DMS79 treated with DMSO at 0.1 percent for 48 hours (cell line): ENCODE results near the gene SLC44A3.
A peak's percentile ranks its signal among the peaks of the same experiment; 100 is the strongest.
"Not testable (repeated sequence)": the region's sequence is repeated elsewhere in the genome, so short reads cannot be mapped to it uniquely, and the experiment has no call there.

Experiments
- DNase-seq: peaks from one replicate; lab custom pipeline; 2025; lab: John Stamatoyannopoulos, UW

Gene SLC44A3

DNA sequence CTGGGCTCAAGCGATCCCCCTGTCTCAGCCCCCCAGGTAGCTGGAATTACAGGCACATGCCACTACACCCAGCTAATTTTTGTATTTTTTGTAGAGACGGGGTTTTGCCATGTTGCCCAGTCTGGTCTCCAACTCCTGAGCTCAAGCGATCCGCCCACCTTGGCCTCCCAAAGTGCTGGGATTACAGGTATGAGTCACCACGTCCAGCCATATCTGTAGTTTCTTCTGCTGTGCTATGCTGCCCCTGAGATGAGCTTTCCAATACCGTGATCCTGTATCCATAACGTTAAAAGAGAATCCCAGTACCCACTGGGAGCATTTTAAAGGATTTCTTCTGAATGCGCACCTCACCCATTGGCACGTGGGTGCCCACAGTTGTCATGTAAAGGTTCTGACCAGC is 20.2 kb downstream of the SLC44A3 start:
- DNase-seq = not testable (repeated sequence)

- no peak for DNase-seq
Measured at GRCh38 chr1:94840808-94841207, 20.7 kb downstream of the SLC44A3 start.

- no peak for DNase-seq
Measured at GRCh38 chr1:94843430-94843829, 23.3 kb downstream of the SLC44A3 start.

DNA sequence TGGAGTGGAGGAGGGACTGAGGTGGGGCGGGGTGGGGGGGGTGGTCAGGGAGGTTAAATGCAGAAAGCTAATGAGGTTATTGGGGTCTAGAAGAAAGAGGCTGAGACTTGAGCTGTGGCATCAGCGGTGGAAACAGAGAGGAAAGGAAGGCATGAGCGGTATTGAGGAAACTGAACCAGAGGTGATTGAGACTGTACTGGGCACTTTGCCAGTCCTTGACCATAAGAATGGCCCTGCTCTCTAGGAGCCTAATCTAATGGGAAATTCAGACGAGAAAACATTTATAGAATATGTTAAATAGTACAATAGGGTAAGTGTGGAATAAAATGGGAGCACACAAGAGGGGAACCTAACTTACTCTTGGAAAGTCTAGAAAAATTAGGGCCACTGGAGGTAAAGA is 23.7 kb downstream of the SLC44A3 start:
- no peak for DNase-seq

DNA sequence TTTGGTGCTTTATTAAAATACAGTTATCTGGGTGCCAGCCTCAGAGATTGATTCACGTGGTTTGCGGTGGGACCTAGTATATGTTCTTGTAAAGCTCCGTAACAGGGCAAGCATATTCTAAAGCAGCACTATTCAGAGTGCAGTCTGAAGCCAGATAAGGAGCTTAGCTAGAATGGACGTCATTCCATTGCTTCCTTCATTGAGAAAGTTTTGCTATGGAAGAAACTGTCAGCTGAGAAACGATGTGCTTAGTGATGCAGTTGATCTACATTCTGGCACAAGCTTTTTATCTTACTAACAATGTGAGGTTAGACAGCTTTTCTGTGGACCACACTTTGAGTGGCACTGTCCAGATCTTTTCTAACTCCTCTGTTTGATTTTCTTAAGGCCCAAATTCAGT is 26.2 kb downstream of the SLC44A3 start:
- DNase-seq = no peak

- DNase-seq = no peak
Measured at GRCh38 chr1:94851571-94851970, 31.4 kb downstream of the SLC44A3 start.

GRCh38 chr1:94852788-94853187 is 32.6 kb downstream of the SLC44A3 start:
- no peak for DNase-seq

DNA sequence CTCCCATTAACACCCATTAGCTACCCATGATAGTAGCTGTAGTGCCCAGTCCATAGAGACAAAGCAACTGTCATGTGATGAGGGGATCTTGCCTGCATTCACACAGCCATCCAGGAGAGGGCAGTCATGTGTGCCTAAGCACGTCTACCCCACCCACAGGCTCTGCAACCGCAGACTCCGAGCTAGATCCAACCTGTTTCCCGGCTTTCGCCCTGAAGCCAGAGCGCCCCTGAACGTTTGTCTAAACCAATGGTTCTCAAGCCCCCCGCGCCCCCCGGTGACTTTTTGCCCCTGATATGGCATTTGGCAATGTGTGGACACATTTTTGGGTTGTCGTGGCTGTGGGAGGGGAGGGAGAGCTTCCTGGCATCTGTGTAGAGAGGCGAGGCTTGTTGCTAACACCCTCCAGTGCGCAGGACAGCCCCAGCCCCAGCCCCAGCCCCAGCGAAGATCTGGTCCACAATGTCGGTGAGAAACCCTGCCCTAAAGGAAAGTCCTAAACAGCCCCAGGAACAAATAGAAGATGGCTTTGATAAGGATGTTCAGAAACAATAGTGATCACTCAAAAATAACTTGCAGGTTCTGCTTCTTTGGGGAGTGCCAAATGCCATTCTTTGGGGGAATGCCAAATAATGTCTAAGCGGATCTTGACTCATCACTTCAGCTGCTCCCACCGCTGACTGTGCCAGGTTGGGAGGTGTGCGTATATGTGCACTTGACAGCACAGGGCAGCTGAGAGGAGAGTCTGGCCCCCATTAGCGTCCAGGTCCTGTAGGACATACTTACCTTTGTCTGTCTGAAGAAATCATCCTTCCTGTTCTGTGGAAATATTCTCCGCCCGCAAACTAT is 34.5 kb downstream of the SLC44A3 start:
- DNase-seq = peak; percentile 92

GRCh38 chr1:94855307-94855700 is 35.1 kb downstream of the SLC44A3 start:
- peak; percentile 82 for DNase-seq

DNA sequence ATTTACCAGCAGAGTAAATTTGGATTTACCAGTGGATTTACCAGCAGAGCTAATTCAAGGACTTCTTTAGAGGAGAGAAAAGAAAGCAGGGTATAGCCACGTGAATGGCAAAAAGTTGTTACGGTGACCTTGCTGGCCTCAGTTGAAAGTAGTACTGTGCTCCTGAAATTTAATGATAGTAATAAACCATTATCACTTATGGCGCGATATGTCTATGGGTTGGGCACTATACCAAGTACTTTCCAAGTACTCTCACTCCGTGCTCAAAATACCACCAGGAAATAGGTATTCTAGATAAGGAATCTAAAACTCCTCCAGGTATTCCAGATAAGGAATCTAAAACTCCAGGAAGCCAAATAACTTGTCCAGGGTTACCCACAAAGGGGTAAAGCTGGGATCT is 35.8 kb downstream of the SLC44A3 start:
- no peak for DNase-seq

- no peak for DNase-seq
Measured at GRCh38 chr1:94856868-94857267, 36.7 kb downstream of the SLC44A3 start.

DNA sequence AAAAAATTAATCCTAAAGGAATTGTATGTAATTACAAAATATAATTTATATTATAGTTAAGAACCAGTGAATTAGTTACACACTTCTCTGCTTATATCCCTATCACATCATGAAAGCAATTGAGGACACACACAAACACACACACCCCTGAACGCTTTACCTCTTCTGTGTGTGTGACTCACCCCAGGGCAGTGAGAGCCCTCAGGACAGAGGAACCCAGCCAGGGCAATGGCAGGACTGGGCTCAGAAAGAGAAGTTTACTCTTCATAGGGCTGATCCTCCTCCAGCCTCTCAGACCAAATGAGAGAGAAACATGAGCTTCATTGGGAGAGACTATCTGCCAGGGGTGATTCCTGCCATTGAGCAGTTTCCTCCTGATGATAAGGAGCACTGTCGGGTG is 38.1 kb downstream of the SLC44A3 start:
- no peak for DNase-seq

GRCh38 chr1:94859174-94859573 is 39.0 kb downstream of the SLC44A3 start:
- no peak for DNase-seq

DNA sequence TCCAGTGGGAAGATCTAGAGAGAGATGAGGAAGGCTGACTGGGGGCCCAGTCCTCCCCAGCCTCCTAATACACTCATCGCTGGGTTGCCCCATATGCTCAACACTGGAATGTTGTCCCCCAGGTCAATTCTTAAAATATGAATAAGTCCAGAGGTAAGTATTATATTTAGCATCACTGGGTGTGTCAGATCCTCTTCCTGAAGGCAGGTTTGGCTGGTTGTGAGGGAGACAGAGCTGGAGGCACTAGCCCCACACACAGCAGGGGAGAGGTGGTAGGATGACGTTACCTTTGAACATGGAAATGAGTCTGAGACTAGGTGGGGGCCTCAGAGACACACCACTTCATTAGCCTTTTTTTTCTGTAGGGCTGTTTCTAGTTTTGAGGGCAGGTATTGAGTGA is 42.6 kb downstream of the SLC44A3 start:
- no peak for DNase-seq

- peak; percentile 22 for DNase-seq
Measured at GRCh38 chr1:94863297-94863911, 43.2 kb downstream of the SLC44A3 start.

DNA sequence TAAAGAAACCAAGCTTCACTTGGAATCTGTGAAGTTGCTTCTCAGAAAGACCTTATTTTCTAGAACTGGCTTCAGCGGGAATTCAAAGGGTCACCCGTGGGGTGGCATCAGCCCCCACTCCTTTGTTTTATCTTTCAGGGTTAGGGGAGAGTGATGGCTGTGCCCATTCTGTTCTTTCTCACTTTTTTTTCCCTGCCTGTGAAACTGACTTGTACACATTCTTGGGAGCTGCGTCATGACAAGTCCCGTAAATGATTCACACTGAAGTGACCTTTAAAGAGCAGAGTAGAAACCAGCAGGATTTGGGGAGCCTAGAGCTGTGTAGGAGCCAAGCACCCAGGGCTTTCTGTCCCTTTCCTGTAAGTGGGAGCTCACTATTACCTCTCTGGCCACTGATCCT is 43.8 kb downstream of the SLC44A3 start:
- no peak for DNase-seq

DNA sequence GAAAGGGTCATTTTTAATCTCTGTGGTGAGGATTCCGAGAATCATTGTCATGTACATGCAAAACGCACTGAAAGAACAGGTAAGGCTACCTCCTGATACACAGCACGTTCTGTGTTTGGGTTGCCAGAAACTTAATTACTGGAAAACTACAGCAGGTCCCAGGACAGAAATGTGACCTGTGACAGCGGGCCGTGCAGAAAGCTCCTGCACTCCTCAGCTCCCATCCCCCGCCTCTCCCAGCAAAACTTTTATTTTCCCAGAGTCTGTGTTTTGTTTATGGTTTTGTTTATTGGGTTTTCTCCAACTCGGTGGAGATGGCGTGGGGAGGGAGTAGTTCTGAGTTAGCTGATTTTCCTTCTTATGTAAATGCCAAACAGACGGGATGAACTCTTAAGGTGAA is 44.7 kb downstream of the SLC44A3 start:
- no peak for DNase-seq

DNA sequence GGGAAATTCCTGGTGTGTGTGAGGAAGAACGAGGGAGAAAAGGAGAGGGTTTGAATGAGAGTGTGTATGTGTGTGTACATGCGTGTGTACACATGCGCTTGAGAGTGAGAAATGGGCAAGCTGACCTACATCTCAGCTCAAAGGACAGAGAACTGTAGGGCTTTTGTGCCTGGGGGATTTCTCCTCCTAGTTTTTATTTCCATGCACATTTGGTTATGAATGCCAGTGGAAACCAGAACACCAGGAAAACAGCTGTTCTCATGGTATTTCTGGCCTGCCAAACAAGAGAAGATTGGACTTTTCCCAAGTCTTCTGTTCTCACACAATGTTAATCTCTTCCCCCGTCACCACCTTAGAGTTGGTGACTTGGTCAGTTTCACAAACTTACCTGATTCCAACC is 45.2 kb downstream of the SLC44A3 start:
- DNase-seq = no peak

DNA sequence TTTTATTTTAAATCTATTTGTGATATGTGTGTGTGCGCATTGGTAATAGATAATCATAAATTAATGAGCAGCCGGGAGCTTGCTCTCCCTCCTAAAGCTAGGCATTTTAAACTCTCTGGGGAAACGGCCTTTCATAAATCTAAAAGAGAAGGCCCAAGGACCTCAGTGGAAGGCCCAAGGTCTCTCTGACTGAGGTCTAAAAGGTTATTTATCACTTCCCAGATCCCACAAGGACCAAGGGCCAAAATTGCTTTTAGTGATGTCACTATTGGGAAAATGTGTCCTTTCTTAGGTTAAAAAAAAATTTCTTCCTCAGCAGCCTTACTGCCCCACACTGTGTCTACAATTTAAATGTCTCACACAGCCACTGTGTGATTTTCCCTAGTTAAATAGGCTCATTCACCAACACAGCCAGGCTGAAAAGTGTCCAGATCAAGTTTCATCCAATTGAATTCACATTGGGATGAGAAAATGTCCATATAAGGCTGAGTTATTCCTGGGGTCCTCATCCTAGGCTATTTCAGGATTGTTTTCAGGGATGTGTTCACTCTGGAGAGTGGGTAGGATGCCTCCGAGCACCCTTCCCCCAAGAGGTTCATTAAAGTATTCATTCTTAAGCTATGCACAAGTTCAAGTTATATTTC is 46.1 kb downstream of the SLC44A3 start:
- DNase-seq = no peak

GRCh38 chr1:94871031-94871430 is 50.9 kb downstream of the SLC44A3 start:
- DNase-seq = no peak

- no peak for DNase-seq
Measured at GRCh38 chr1:94872771-94873495, 52.8 kb downstream of the SLC44A3 start.

GRCh38 chr1:94873520-94874351 is 53.6 kb downstream of the SLC44A3 start:
- DNase-seq = no peak
